ENCODE results near the gene ASTN2.

- TF ChIP-seq POLR2AphosphoS5 (IDR thresholded peaks at IDR 0.05) (no peak), POLR2A (IDR thresholded peaks at IDR 0.05) (no peak), CTCF (IDR thresholded peaks at IDR 0.05) (no peak), EP300 (IDR thresholded peaks at IDR 0.05) (no peak)
These were observed 395.8 kb downstream of the ASTN2 start for GRCh38 chr9:117018966-117019617.

Measured in sigmoid colon (tissue), 4 donors.